GM20431 (cell line): ENCODE data around the gene GOLGA8B.
"Not testable (repeated sequence)": the region's sequence is repeated elsewhere in the genome, so short reads cannot be mapped to it uniquely, and the experiment has no call there.

Experiments
- in situ Hi-C: fragments of 300-500 bp; cut with MseI, MboI; formaldehyde crosslinking; loops from one replicate; pipeline ENCODE4 v1.15.0; 2020; ENCODE audit warnings: low sequenced_read_pairs; ENCODE audit not compliant: unreplicated experiment

GOLGA8B gene

GRCh38 chr15:34600923-34601322, 17.5 kb upstream of the GOLGA8B start:
- in situ Hi-C loops: no loop called here

- in situ Hi-C loops: loop anchor here (10.0 to 25.0 kb wide), 4 partner anchors 74 to 537 kb away; partner anchors contain the start of genes KATNBL1 and LPCAT4
Observed at GRCh38 chr15:34598799-34599585, 15.5 kb upstream of the GOLGA8B start.

GRCh38 chr15:34597316-34597715, 13.9 kb upstream of the GOLGA8B start:
- in situ Hi-C loops: loop anchor here (10.0 to 25.0 kb wide), 4 partner anchors 73 to 535 kb away; partner anchors contain the start of genes KATNBL1 and LPCAT4

GRCh38 chr15:34594361-34594760, 10.9 kb upstream of the GOLGA8B start:
- in situ Hi-C loops: loop anchor here (10.0 to 25.0 kb wide), 4 partner anchors 70 to 532 kb away; partner anchors contain the start of genes KATNBL1 and LPCAT4

GRCh38 chr15:34591306-34591705, 7.9 kb upstream of the GOLGA8B start:
- in situ Hi-C loops: loop anchor here (10.0 to 25.0 kb wide), 4 partner anchors 67 to 529 kb away; partner anchors contain the start of genes KATNBL1 and LPCAT4

GRCh38 chr15:34588046-34588674, 4.7 kb upstream of the GOLGA8B start:
- in situ Hi-C loops: loop anchor here (25.0 kb wide), 3 partner anchors 226 to 526 kb away; partner anchors contain the start of genes KATNBL1 and LPCAT4

- in situ Hi-C loops: loop anchor here (25.0 kb wide), 3 partner anchors 224 to 524 kb away; partner anchors contain the start of genes KATNBL1 and LPCAT4
Observed at GRCh38 chr15:34585966-34586365, 2.5 kb upstream of the GOLGA8B start.

GRCh38 chr15:34584996-34585395, 1.5 kb upstream of the GOLGA8B start:
- in situ Hi-C loops: loop anchor here (25.0 kb wide), 3 partner anchors 223 to 523 kb away; partner anchors contain the start of genes KATNBL1 and LPCAT4

- in situ Hi-C loops: loop anchor here (25.0 kb wide), 3 partner anchors 222 to 522 kb away; partner anchors contain the start of genes KATNBL1 and LPCAT4
Observed at GRCh38 chr15:34584330-34584668, 848 bp upstream of the GOLGA8B start.

GRCh38 chr15:34582461-34583371, 735 bp downstream of the GOLGA8B start:
- in situ Hi-C loops: loop anchor here (25.0 kb wide), 3 partner anchors 220 to 520 kb away; partner anchors contain the start of genes KATNBL1 and LPCAT4

GRCh38 chr15:34581687-34582460, 1.6 kb downstream of the GOLGA8B start:
- in situ Hi-C loops: loop anchor here (25.0 kb wide), 3 partner anchors 220 to 520 kb away; partner anchors contain the start of genes KATNBL1 and LPCAT4

- in situ Hi-C loops: loop anchor here (25.0 kb wide), 3 partner anchors 219 to 519 kb away; partner anchors contain the start of genes KATNBL1 and LPCAT4
Observed at GRCh38 chr15:34581043-34581365, 2.4 kb downstream of the GOLGA8B start.

GRCh38 chr15:34580251-34581042, 3.0 kb downstream of the GOLGA8B start:
- in situ Hi-C loops: loop anchor here (25.0 kb wide), 3 partner anchors 218 to 518 kb away; partner anchors contain the start of genes KATNBL1 and LPCAT4

- in situ Hi-C loops: loop anchor here (25.0 kb wide), 3 partner anchors 216 to 516 kb away; partner anchors contain the start of genes KATNBL1 and LPCAT4
Observed at GRCh38 chr15:34578283-34578674, 5.2 kb downstream of the GOLGA8B start.

- in situ Hi-C loops: loop anchor here (25.0 kb wide), 3 partner anchors 215 to 515 kb away; partner anchors contain the start of genes KATNBL1 and LPCAT4
Observed at GRCh38 chr15:34577658-34578282, 5.7 kb downstream of the GOLGA8B start.

GRCh38 chr15:34575035-34575434, 8.4 kb downstream of the GOLGA8B start:
- in situ Hi-C loops: loop anchor here (25.0 kb wide), 3 partner anchors 213 to 513 kb away; partner anchors contain the start of genes KATNBL1 and LPCAT4

GRCh38 chr15:34572921-34573320, 10.5 kb downstream of the GOLGA8B start:
- in situ Hi-C loops: not testable (repeated sequence)
